DND-41 (cell line): ENCODE results near the gene MCHR1.
A peak's percentile ranks its signal among the peaks of the same experiment; 100 is the strongest.

ENCODE experiments used
- ATAC-seq: fragments of 200-7000 bp; cut with Tn5 transposase; 3 replicates; pipeline ENCODE4 v1.9.1; 2021; ENCODE audit warnings: low read depth; ENCODE audit not compliant: insufficient read depth
- DNase-seq: peaks from one replicate; pipeline ENCODE4 v3.0.0-alpha.2; 2020
- H2AFZ ChIP-seq: 2 replicates; pipeline ENCODE4 v1.6.0; 2012; ENCODE audit warnings: low read depth, low read length
- H3K27ac ChIP-seq: 2 replicates; pipeline ENCODE4 v1.5.1; 2012; ENCODE audit warnings: low read length, inconsistent platforms
- H3K27me3 ChIP-seq: fragments of 200-600 bp; sonication (generic); 2 replicates; pipeline ENCODE4 v1.6.0; 2012; ENCODE audit warnings: low read length, mild to moderate bottlenecking, inconsistent platforms; ENCODE audit not compliant: insufficient read depth, poor library complexity
- H3K36me3 ChIP-seq: 2 replicates; pipeline ENCODE4 v1.5.1; 2012; ENCODE audit warnings: low read length, inconsistent platforms; ENCODE audit not compliant: insufficient read depth
- H3K4me1 ChIP-seq: 2 replicates; pipeline ENCODE4 v1.5.1; 2012; ENCODE audit warnings: mild to moderate bottlenecking, low read length; ENCODE audit not compliant: insufficient read depth
- H3K4me2 ChIP-seq: 2 replicates; pipeline ENCODE4 v1.6.0; 2012; ENCODE audit warnings: mild to moderate bottlenecking, moderate library complexity, low read length, inconsistent platforms; ENCODE audit not compliant: insufficient read depth
- H3K4me3 ChIP-seq, 2 experiments: fragments of 200-600 bp in 1 of 2; shearing (Covaris generic) in 1 of 2; 2 replicates each; pipeline ENCODE4 v1.5.1; 2012 to 2016; ENCODE audit warnings: inconsistent platforms in 2 of 2, low read length in 2 of 2, mild to moderate bottlenecking in 2 of 2, low read depth in 1 of 2, moderate library complexity in 1 of 2
- H3K79me2 ChIP-seq: 2 replicates; pipeline ENCODE4 v1.6.0; 2012; ENCODE audit warnings: low read length, inconsistent platforms; ENCODE audit not compliant: insufficient read depth
- H3K9ac ChIP-seq: 2 replicates; pipeline ENCODE4 v1.6.0; 2012; ENCODE audit warnings: low read depth, mild to moderate bottlenecking, inconsistent platforms, low read length, moderate library complexity
- H3K9me3 ChIP-seq: 2 replicates; pipeline ENCODE4 v1.5.1; 2012; ENCODE audit warnings: low read length, moderate library complexity, mild to moderate bottlenecking, inconsistent platforms; ENCODE audit not compliant: insufficient read depth, severe bottlenecking
- H4K20me1 ChIP-seq: 2 replicates; pipeline ENCODE4 v1.6.0; 2012; ENCODE audit warnings: low read length; ENCODE audit not compliant: insufficient read depth
- EZH2 ChIP-seq: IDR thresholded peaks from 3 replicates; pipeline ENCODE4 v1.6.1; 2012; ENCODE audit warnings: borderline replicate concordance, low read depth, mild to moderate bottlenecking, moderate library complexity, low read length, inconsistent platforms; ENCODE audit not compliant: severe bottlenecking
- TF ChIP-seq, protein P1 (sequence below): IDR thresholded peaks from 2 replicates; pipeline ENCODE4 v1.5.1; 2012; ENCODE audit warnings: borderline replicate concordance, low read length, moderate library complexity, mild to moderate bottlenecking; ENCODE audit not compliant: poor library complexity, severe bottlenecking; ENCODE audit errors: extremely low read depth

Gene MCHR1

DNA sequence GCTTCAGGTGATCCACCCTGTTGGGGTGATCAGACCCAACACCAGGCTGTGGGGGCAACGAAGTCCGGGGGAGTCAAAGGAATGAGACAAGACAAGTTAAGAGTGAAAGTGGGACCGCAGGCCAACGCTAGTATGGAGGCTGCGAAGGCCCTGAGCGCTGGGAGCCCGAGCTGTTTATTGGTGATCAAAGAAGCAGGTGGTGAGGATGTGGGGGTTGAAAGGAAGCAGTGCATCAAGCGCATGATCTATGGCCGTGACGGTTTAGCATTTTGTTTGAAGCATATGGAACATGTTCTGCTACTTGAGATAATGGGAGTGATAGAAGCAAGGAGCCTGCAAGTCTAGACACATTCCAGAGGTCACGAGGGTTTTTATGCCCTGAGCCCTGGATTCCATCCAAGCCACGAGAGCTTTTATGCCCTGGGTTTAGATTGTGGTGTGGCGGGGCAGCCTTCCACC, 49.5 kb downstream of the MCHR1 start:
- Histone ChIP-seq H3K4me2 (peak overlapping the region; percentile 48), H2AFZ (peak overlapping the region; percentile 74), H3K4me3 (peak overlapping the region in 1 of 2 experiments; percentile 39; a peak in 2 of 4 replicates), H3K4me1 (peaks cover 77% of the 10 kb centered on the region), H3K79me2 (no peaks in the 10 kb centered on the region), H4K20me1 (no peaks in the 10 kb centered on the region), H3K36me3 (no peaks in the 10 kb centered on the region), H3K9me3 (no peaks in the 10 kb centered on the region), H3K27ac (peak overlapping the region; percentile 98), H3K27me3 (no peaks in the 10 kb centered on the region), H3K9ac (peak overlapping the region; percentile 58)
- DNase-seq (peak; percentile 95), ATAC-seq (peak; percentile 88)
- TF ChIP-seq, protein P1, sequence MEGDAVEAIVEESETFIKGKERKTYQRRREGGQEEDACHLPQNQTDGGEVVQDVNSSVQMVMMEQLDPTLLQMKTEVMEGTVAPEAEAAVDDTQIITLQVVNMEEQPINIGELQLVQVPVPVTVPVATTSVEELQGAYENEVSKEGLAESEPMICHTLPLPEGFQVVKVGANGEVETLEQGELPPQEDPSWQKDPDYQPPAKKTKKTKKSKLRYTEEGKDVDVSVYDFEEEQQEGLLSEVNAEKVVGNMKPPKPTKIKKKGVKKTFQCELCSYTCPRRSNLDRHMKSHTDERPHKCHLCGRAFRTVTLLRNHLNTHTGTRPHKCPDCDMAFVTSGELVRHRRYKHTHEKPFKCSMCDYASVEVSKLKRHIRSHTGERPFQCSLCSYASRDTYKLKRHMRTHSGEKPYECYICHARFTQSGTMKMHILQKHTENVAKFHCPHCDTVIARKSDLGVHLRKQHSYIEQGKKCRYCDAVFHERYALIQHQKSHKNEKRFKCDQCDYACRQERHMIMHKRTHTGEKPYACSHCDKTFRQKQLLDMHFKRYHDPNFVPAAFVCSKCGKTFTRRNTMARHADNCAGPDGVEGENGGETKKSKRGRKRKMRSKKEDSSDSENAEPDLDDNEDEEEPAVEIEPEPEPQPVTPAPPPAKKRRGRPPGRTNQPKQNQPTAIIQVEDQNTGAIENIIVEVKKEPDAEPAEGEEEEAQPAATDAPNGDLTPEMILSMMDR: no peak
- no peak for TF ChIP-seq EZH2

DNA sequence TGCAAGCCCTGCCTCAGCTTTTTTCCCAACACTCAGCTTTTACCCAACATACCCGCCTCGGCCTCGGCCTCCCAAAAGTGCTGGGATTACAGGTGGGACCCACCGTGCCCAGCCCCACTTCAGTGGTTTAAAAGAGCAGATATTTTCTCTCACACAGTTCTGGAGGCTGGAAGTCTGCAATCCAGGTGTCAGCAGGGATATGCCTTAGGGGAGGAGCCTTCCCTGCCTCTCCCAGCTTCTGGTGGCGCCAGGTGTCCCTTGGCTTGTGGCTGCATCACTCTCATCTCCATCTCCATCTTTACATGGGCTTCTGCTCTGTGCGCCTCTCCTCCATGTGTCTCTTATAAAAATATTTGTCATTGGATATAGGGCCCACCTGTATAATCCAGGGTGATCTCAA, 50.0 kb downstream of the MCHR1 start:
- Histone ChIP-seq H3K36me3 (no peaks in the 10 kb centered on the region), H3K9me3 (no peaks in the 10 kb centered on the region), H3K79me2 (no peaks in the 10 kb centered on the region), H2AFZ (no peak overlapping the region), H3K4me1 (peaks cover 77% of the 10 kb centered on the region), H3K27ac (peak overlapping the region; percentile 98), H3K4me3 (no peak overlapping the region), H3K27me3 (no peaks in the 10 kb centered on the region), H3K9ac (peak overlapping the region; percentile 58), H3K4me2 (no peak overlapping the region; the same call in 1 of the 2 replicates), H4K20me1 (no peaks in the 10 kb centered on the region)
- DNase-seq (no peak), ATAC-seq (peak; percentile 4; the same call in 2 of the 3 replicates)
- TF ChIP-seq, protein P1: no peak
- no peak for TF ChIP-seq EZH2
